Kidney (tissue), 14 donors: ENCODE results near the gene AGPAT4. TPM values are rescaled to one million over a fixed set of nuclear protein-coding genes. Genes with fewer than 3 reads are reported as not detected.

Experiments used
- DNase-seq, 5 donors: peaks; one replicate each; pipeline ENCODE4 v3.0.0-alpha.2; 2013 to 2020
- FAIRE-seq: peaks from 2 replicates; lab custom pipeline; 2012; peaks lifted over from hg19 to GRCh38; lab: Jason Lieb, UNC
- H3K27ac ChIP-seq, 2 donors: one replicate each; pipeline ENCODE4 v1.7.0; 2013; ENCODE audit warnings: low read depth in 2 of 2, low read length in 2 of 2, inconsistent platforms in 1 of 2
- H3K27me3 ChIP-seq: one replicate; pipeline ENCODE4 v1.7.1; 2013; ENCODE audit warnings: low read length, inconsistent platforms; ENCODE audit not compliant: control insufficient read depth, insufficient read depth
- H3K36me3 ChIP-seq, 3 donors: one replicate each; pipeline versions ENCODE4 v1.7.0 to v1.7.1; 2013; ENCODE audit warnings: low read length in 3 of 3, control low read depth in 1 of 3, inconsistent platforms in 1 of 3; ENCODE audit not compliant: insufficient read depth in 3 of 3, control insufficient read depth in 2 of 3
- H3K4me1 ChIP-seq, 3 donors: one replicate each; pipeline versions ENCODE4 v1.7.0 to v1.7.1; 2013; ENCODE audit warnings: low read length in 3 of 3, inconsistent platforms in 1 of 3, low read depth in 1 of 3; ENCODE audit not compliant: control insufficient read depth in 2 of 3, insufficient read depth in 2 of 3
- H3K4me3 ChIP-seq, 3 donors: one replicate each; pipeline versions ENCODE4 v1.7.0 to v1.8.1; 2013; ENCODE audit warnings: low read length in 3 of 3, control low read depth in 1 of 3, inconsistent platforms in 1 of 3
- H3K9ac ChIP-seq, 3 donors: one replicate each; pipeline versions ENCODE4 v1.7.0 to v1.7.1; 2013; ENCODE audit warnings: low read length in 3 of 3, control low read depth in 1 of 3, inconsistent platforms in 1 of 3
- H3K9me3 ChIP-seq, 3 donors: one replicate each; pipeline versions ENCODE4 v1.7.0 to v1.7.1; 2013; ENCODE audit warnings: low read length in 3 of 3, control low read depth in 1 of 3, inconsistent platforms in 1 of 3; ENCODE audit not compliant: control insufficient read depth in 2 of 3, insufficient read depth in 1 of 3
- CTCF ChIP-seq: IDR thresholded peaks from 3 replicates; pipeline ENCODE4 v1.5.1; 2012; ENCODE audit warnings: mild to moderate bottlenecking, moderate library complexity, borderline replicate concordance; ENCODE audit not compliant: insufficient read depth; ENCODE audit errors: extremely low read depth
- intact Hi-C: fragments of 100-400 bp; cut with DNase I; formaldehyde crosslinking; loops from one replicate; pipeline ENCODE4 v1.11.1; 2022
- polyA plus RNA-seq: library from polyadenylated mRNA; stranded (reverse); fragments of 350-450 nt; fragmentation: Illumina TruSeq; extraction: RNeasy Lipid Tissue Mini Kit (QIAGEN cat#74804); gene quantifications from one replicate; pipeline ENCODE4 v1.2.3, GENCODE V29; 2014; ENCODE audit warnings: low read depth, low replicate concordance; ENCODE audit not compliant: insufficient read depth
- total RNA-seq: library from RNA; stranded (reverse); fragmentation: NEBNext Ultra II Directional; extraction: Animal tissue kit (Norgen Biotek cat#: 25700); gene quantifications from one replicate; pipeline ENCODE4 v1.2.1, GENCODE V29; 2021
- donor health status: control.
- donor health status: control.
- donor health status: control.
- donor health status: control.
- donor health status: control.
- donor health status: DM: yes; HTN: yes; CAD: no.
- donor health status: Normal renal cell carcinoma (clear cell type).

The AGPAT4 gene
- total and polyA plus RNA-seq, 2 donors from 2014 or later, result 3.3 to 12.3 TPM

GRCh38 chr6:161194374-161194773, 79.5 kb downstream of the AGPAT4 start:
- Histone ChIP-seq H3K9ac (no peak overlapping the region), H3K4me1 (no peaks in the 10 kb centered on the region), H3K27me3 (no peaks in the 10 kb centered on the region), H3K4me3 (no peak overlapping the region), H3K36me3 (no peaks in the 10 kb centered on the region), H3K27ac (no peak overlapping the region), H3K9me3 (peaks cover 0 to 4% (median 3%) of the 10 kb centered on the region in 3 donors)
- no peak for TF ChIP-seq CTCF
- DNase-seq (no peak), FAIRE-seq (no peak)
- intact Hi-C loops, result no loop called here

DNA sequence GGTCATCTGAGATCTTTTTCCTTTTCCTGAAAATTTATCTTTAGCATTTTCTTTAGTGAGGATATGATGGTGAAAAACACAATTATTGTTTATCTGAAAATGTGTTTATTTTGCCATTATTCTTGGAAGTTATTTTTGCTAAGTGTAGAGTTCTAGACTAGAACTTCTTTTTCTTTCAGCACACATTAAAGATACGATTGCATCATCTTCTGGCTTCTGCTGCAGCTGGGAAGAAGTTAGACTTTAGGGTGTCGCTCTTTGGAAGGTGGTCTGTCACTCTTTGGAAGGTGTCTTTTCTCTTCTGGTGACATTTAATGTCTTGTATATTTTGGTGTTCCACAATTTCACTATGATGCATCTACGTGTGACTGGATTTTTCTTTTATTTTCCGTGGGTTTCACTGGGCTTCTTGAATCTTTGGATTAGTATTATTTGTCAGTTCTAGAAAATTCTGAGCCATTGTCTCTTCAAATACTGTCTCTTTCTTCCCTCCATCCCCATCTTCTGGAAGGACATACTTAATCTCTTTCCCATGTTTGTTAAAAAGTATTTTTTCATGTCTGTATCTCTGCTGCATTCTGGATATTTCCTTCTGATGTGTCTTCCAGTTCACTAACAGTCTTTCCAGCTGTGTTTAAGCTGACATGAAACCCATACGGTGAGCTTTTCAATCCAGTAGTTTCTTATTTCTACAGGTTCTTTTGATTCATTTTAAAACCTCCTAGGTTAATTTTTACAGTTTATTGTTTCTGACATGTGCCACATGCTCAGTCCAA, 81.0 kb downstream of the AGPAT4 start:
- DNase-seq (no peak), FAIRE-seq (peak; percentile 55)
- Histone ChIP-seq H3K27ac (no peak overlapping the region), H3K9ac (no peak overlapping the region), H3K4me1 (no peaks in the 10 kb centered on the region), H3K36me3 (no peaks in the 10 kb centered on the region), H3K9me3 (peaks cover 0 to 4% (median 3%) of the 10 kb centered on the region in 3 donors), H3K4me3 (no peak overlapping the region), H3K27me3 (no peaks in the 10 kb centered on the region)
- no peak for TF ChIP-seq CTCF
- intact Hi-C loops, result no loop called here

GRCh38 chr6:161191671-161192070, 82.2 kb downstream of the AGPAT4 start:
- Histone ChIP-seq H3K9me3 (peaks cover 0 to 4% (median 3%) of the 10 kb centered on the region in 3 donors), H3K27ac (no peak overlapping the region), H3K36me3 (no peaks in the 10 kb centered on the region), H3K4me1 (no peaks in the 10 kb centered on the region), H3K9ac (no peak overlapping the region), H3K27me3 (no peaks in the 10 kb centered on the region), H3K4me3 (no peak overlapping the region)
- intact Hi-C loops, result no loop called here
- no peak for FAIRE-seq
- DNase-seq, result no peak
- TF ChIP-seq CTCF, result no peak
